Fibroblast of villous mesenchyme (primary cell): ENCODE measurements around the gene MYO1E. TPM values are rescaled to one million over a fixed set of nuclear protein-coding genes. Genes with fewer than 3 reads are reported as not detected.
A peak's percentile ranks its signal among the peaks of the same experiment; 100 is the strongest.
"Not testable (repeated sequence)": the region's sequence is repeated elsewhere in the genome, so short reads cannot be mapped to it uniquely, and the experiment has no call there.

Experiments used
- DNase-seq: peaks from one replicate; pipeline ENCODE4 v3.0.0-alpha.2; 2010; ENCODE audit warnings: low read depth
- H3K4me3 ChIP-seq: 2 replicates; pipeline ENCODE4 v1.5.1; 2011; ENCODE audit warnings: low read depth, mild to moderate bottlenecking, low read length
- CTCF ChIP-seq: IDR thresholded peaks from 2 replicates; pipeline ENCODE4 v1.5.1; 2012; ENCODE audit warnings: low read depth, mild to moderate bottlenecking, low read length; ENCODE audit not compliant: insufficient read depth
- total RNA-seq: library from RNA; depleted of rRNA; stranded (reverse); fragments of >200 nt; gene quantifications from 2 replicates; pipeline ENCODE4 v1.2.3, GENCODE V29; 2012

The MYO1E gene
- total RNA-seq, 1 donor, result 107 TPM

- no peak for TF ChIP-seq CTCF
- DNase-seq, result no peak
- no peak overlapping the region for H3K4me3 ChIP-seq
These were observed 26.9 kb upstream of the MYO1E start for GRCh38 chr15:59399465-59400102.

GRCh38 chr15:59398220-59398619 is 25.5 kb upstream of the MYO1E start:
- no peak for TF ChIP-seq CTCF
- DNase-seq, result no peak

GRCh38 chr15:59396679-59397078 is 24.0 kb upstream of the MYO1E start:
- H3K4me3 ChIP-seq, result no peak overlapping the region
- peak; percentile 14 for TF ChIP-seq CTCF
- no peak for DNase-seq

More at GRCh38 chr15:59398220-59398619, 25.5 kb upstream of the MYO1E start:
- no peak overlapping the region for H3K4me3 ChIP-seq

DNA sequence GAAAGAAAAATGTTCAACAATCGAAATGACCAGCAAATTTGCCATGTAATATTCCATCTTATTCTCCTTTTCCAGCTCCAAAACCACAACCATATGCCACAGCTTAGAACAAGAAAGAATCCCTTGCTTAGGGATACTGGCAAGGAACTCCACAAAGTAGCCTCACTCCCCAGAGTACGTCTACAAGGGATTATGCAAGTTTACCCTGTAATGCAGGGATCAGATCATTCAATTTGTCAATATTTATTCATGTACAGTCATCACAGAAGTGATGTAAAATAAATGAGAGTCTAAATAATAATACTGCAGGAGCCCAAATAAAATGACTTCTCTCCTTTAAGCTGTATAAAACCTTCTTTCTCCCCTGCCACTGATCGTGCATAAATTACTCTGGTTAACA is 23.5 kb upstream of the MYO1E start:
- H3K4me3 ChIP-seq, result no peak overlapping the region
- TF ChIP-seq CTCF, result no peak
- DNase-seq, result no peak

DNA sequence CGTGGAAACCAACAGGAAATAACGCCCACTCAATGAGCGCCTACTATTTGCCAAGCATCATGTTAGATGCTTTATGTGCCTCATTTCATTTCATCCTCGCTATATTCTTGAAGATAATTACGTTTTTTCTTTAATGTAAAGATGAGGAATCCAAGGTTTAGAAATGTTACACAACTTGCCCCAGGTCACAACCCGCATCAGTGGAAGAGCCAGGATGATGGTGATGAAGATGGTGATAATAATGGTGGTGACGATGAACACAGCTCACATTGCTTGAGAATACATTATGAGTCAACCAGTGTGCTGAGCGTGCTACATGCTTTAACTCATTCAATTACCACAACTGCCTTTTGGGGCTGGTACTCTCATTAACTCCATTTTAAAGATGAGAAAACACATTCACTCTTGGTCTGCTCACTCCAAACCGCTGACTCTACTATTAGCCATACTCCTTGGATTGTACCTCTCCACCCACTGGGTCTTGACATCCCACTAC is 21.5 kb upstream of the MYO1E start:
- TF ChIP-seq CTCF, result no peak
- H3K4me3 ChIP-seq, result no peak overlapping the region
- no peak for DNase-seq

DNA sequence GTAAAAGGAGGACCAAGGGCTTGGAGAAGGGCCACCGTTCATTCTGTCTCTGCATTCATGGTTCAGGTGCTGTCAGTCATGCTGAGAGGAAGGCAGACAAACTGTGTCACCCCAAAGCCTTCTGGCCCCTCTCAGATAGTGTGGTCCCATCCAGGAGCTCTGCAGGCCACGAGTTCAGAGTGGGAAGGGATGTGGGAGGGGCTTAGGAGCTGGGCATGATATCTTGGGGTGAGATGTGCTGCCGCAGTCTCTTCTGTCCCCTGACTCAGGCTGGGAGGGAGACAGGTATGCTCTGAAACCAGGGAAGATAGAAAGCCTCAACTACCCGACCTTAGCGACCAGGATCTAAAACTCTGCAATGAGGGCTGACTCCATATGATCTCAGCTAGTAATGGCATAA is 19.6 kb upstream of the MYO1E start:
- no peak for DNase-seq
- H3K4me3 ChIP-seq, result no peak overlapping the region
- no peak for TF ChIP-seq CTCF

- no peak for TF ChIP-seq CTCF
- no peak overlapping the region for H3K4me3 ChIP-seq
- DNase-seq, result peak; percentile 73
These were observed 16.0 kb upstream of the MYO1E start for GRCh38 chr15:59388670-59389069.

GRCh38 chr15:59387196-59387878 is 14.7 kb upstream of the MYO1E start:
- H3K4me3 ChIP-seq, DNase-seq: not testable (repeated sequence)
